CD4-positive, alpha-beta T cell treated with Interleukin-15 for 1 hour (primary cell): Measurements from ENCODE around the gene PTPRK.

Experiments
- DNase-seq: peaks from one replicate; pipeline ENCODE4 v3.0.0-alpha.2; 2020

Gene PTPRK

DNA sequence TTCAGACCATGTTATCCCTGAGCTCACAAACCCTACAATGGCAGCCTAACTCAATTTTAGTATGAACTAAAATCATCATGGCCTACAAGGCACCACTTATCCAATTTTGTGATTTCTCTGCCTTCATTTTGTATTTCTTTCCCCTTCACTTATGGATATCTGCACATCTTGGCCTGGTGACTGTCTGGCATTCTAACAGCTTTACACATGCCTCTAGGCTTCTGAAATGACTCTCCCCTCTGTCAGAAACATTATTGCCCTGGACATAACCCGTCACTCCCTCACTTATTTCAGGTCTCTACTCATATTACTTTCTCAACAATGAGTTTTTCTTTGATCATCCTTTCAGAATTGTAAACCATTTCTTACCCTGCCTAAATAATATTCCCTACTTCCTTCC, 530.3 kb downstream of the PTPRK start:
- DNase-seq: no peak

DNA sequence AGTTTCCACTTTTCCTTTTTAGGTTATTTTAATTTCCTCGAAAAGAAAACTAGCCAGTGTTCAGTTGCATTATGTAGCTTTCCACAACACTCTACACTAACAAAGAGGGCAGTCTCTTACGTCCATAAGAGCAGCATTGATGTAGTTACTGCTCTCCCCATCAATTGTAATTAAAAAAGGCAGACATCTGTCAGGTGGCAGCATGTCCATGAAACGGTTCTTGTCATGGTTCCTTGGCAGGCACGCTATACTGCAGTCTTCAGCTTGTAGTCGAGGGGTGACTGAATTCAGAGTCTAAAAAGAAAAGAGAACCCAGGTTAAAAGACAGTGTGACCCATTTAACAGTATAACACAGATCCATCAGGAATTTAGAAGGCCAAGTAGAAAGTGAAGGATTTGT, 539.4 kb downstream of the PTPRK start:
- DNase-seq: no peak

DNA sequence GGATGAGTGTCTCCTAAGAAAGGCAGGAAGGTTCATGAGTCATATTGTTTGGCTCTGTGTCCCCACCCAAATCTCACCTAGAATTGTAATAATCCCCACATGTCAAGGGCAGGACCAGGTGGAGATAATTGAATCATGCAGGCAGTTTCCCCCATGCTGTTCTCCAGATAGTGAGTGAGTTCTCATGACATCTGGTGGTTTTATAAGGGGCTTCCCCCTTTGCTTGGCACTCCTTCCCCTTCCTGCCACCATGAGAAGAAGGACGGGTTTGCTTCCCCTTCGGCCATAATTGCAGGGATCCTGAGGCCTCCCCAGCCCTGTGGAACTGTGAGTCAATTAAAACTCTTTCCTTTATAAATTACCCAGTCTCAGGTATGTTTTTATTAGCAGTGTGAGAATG, 542.2 kb downstream of the PTPRK start:
- DNase-seq: peak; percentile 18

DNA sequence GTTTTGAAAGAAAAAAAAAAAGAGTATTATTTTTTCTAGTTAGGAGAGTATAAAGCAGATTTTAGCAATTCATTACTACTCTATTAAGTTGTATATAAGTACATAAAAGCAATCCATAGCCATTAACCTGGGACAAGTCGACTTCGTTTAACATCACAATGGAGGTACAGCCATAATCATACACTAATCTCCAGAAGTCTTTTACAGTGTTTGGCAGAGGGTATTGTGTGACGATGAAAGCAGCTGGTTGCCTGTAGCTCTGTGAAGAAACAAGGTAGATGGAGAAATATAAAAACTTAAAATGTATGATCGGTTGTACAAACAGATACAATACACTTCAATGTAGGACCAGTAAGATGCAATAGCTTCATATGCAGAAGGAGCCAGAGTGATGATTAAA, 543.6 kb downstream of the PTPRK start:
- no peak for DNase-seq

- no peak for DNase-seq
These were observed 544.3 kb downstream of the PTPRK start for GRCh38 chr6:127976111-127976510.

DNA sequence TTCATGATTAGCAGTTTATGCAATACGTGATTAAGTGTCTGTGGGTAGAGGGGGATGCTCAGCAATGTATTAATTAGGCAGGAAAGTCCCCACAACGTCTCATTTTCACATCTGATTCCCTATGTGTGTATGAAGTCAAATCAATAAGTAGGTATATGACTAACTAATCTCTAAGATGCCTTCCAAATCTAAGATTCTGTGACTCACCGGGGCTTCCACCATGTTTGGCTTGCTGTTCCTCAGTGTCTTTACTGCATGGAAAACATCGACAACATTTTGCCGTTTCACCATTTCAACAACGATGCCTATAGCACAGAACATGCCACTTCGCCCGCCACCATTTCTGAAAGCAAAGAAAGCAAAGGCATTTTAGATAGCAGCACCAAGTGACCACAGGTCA, 547.6 kb downstream of the PTPRK start:
- no peak for DNase-seq

GRCh38 chr6:127971945-127972391, 548.4 kb downstream of the PTPRK start:
- DNase-seq: peak; percentile 52

DNA sequence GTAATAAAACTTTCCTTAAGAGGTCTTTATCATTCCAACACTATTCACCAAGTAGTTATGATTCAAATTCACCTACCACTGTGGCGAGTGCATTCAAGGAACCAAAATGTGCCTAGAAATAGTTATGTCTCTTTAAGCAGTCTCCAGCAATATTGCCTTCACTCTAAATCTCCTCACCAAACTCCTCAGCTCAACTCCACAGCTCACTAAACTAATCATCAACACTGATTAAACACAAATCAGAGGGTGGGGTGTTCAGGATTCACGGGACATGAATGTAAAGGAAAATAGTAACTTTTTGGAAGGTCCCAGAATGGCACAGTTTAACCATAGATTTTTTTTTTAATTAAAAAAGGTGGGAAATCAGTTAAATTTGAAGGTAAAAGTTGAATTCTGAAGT, 549.0 kb downstream of the PTPRK start:
- DNase-seq: no peak

DNA sequence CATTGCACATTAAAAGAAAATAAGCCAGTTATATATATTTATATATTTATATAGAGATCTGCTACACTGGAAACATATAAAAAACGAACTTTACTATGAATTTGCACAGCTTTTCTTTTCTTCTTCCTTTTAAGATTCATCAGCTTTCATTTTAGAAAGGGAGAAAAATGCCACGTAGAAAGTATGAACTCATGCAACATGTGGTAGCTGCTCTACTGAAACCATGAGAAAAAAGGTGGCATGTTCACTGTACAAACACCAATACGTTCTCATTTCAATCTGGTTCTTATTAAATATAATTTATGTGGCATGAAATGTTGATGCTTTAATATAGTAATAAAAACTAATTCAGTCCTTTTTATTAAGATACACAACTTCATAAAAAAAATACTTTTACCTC, 550.7 kb downstream of the PTPRK start:
- no peak for DNase-seq

DNA sequence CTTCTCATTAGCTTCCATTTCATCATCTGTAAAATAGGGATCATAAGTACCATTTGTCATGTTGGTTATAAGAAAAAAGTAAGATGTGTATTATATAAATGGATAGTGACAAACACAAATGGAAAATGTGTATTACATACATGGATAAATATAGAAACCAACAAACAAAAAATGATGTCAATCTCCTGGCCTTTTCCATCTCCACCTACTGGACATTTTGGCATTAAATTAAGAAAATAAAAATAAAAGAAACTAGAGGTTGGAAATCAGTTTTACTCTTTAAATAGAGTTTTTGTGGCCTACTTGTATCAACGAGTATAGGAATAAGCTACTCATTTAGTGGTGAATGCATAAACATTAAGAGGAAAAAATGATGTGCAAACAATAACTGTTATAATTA, 552.0 kb downstream of the PTPRK start:
- DNase-seq: no peak

- no peak for DNase-seq
These were observed 552.7 kb downstream of the PTPRK start for GRCh38 chr6:127967708-127968107.

- DNase-seq: no peak
These were observed 553.8 kb downstream of the PTPRK start for GRCh38 chr6:127966616-127967015.

GRCh38 chr6:127963495-127963894, 556.9 kb downstream of the PTPRK start:
- no peak for DNase-seq

DNA sequence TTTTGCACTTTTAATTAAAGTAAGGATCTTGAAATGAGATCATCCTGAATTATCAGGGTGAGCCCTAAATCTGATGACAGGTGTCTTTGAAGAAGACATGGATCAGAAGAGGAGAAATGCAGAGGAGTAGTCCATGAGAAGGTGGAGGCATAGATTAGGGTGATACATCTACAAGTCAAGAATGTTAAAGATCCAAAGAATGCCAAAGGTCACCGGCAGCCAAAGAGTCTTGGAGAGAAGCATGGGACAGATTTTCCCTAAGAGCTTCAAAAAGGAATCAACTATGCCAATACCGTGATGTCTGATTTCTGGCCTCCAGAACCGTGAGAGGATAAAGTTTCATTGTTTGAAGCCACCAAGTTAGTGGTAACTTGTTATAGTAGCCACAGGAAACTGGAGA, 560.5 kb downstream of the PTPRK start:
- DNase-seq: no peak

DNA sequence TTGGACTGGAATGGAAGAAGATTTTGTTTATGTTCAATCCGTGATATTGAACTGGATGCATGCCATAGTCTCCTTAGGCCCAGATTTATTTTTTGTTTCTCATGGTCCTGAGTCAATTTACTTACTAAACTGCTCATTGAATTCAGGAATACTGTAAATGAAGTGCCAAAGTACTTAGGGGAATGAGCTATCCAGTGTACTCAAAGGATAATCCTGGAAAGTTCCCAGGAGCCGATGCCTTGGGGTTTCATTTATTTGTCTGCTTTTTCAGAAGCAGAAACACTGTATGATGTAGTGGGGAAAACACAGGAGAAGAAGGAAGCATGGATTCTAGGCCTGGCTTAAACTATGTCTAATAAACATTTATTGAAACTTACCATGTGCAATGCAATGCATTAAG, 563.4 kb downstream of the PTPRK start:
- no peak for DNase-seq

- DNase-seq: no peak
These were observed 564.0 kb downstream of the PTPRK start for GRCh38 chr6:127956260-127956888.

GRCh38 chr6:127954082-127954481, 566.3 kb downstream of the PTPRK start:
- DNase-seq: no peak

GRCh38 chr6:127952831-127953230, 567.6 kb downstream of the PTPRK start:
- DNase-seq: no peak

DNA sequence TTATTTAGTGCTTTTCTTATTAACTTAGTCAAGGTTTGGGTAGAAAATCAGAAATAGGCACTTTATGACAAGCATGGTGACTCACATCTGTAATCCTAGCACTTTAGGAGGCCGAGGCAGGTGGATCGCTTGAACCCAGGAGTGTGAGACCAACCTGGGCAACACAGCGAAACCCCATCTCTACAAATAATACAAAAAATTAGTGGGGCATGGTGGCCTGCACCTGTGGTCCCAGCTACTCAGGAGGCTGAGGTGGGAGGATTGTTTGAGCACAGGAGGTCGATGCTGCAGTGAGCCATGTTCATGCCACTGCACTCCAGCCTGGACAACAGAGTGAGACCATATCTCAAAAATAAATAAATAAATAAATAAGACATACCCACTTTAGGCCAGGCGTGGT, 568.2 kb downstream of the PTPRK start:
- DNase-seq: no peak

- DNase-seq: no peak
These were observed 569.1 kb downstream of the PTPRK start for GRCh38 chr6:127951172-127951917.

- no peak for DNase-seq
These were observed 569.7 kb downstream of the PTPRK start for GRCh38 chr6:127950566-127951145.

- no peak for DNase-seq
These were observed 571.1 kb downstream of the PTPRK start for GRCh38 chr6:127949251-127949650.

GRCh38 chr6:127946388-127946787, 574.0 kb downstream of the PTPRK start:
- no peak for DNase-seq

GRCh38 chr6:127945434-127946097, 574.8 kb downstream of the PTPRK start:
- DNase-seq: no peak
